Thyroid gland (tissue), 4 donors: ENCODE results near the gene ZNHIT1.

Experiments used
- CTCF ChIP-seq, 6 experiments: fragments of 200-600 bp in 3 of 6; fragments of 450-650 bp in 3 of 6; sonication (generic) in 3 of 6; IDR thresholded peaks; one replicate each; pipeline ENCODE4 v1.5.1; 2016 to 2019; ENCODE audit warnings: antibody characterized with exemption in 6 of 6, mild to moderate bottlenecking in 2 of 6, inconsistent platforms in 1 of 6, moderate library complexity in 1 of 6
- POLR2A ChIP-seq, 2 donors: fragments of 450-650 bp; IDR thresholded peaks; one replicate each; pipeline ENCODE4 v1.6.1; 2017; ENCODE audit warnings: antibody characterized with exemption in 2 of 2, mild to moderate bottlenecking in 2 of 2, moderate library complexity in 1 of 2

GRCh38 chr7:101172005-101172853, 45.7 kb upstream of the ZNHIT1 start:
- no peak for TF ChIP-seq CTCF (IDR thresholded peaks at IDR 0.05)
- TF ChIP-seq POLR2A (IDR thresholded peaks at IDR 0.05): no peak
